ENCODE data around the gene CDH18.

GRCh38 chr5:19940192-19940591, 47.8 kb downstream of the CDH18 start:
- TF ChIP-seq TBP (CRISPR knock-in tag; IDR thresholded peaks at IDR 0.05) (no peak), ARNT (IDR thresholded peaks at IDR 0.05) (no peak), CCDC6 (CRISPR knock-in tag; IDR thresholded peaks at IDR 0.05) (no peak), ZNF572 (CRISPR knock-in tag; IDR thresholded peaks at IDR 0.05) (no peak), PRDM10 (CRISPR knock-in tag; IDR thresholded peaks at IDR 0.05; ENCODE audit: low read depth) (no peak), SMC3 (IDR thresholded peaks at IDR 0.05; ENCODE audit: low read length) (no peak), CTCF (CRISPR knock-in tag; IDR thresholded peaks at IDR 0.05) (no peak), POLR2AphosphoS5 (IDR thresholded peaks at IDR 0.05; ENCODE audit: low read depth, low read length) (no peak), KDM4B (CRISPR knock-in tag; IDR thresholded peaks at IDR 0.05) (no peak)
